Esophagus (tissue), 2 donors: ENCODE measurements around the gene TBC1D24. TPM values are rescaled to one million over a fixed set of nuclear protein-coding genes. Genes with fewer than 3 reads are reported as not detected.
"Not testable (repeated sequence)": the region's sequence is repeated elsewhere in the genome, so short reads cannot be mapped to it uniquely, and the experiment has no call there.

ENCODE experiments used
- H3K27ac ChIP-seq, 2 donors: one replicate each; pipeline ENCODE4 v1.5.1; 2013; ENCODE audit warnings: low read depth in 2 of 2, mild to moderate bottlenecking in 2 of 2, inconsistent platforms in 1 of 2, low read length in 1 of 2, moderate library complexity in 1 of 2
- H3K27me3 ChIP-seq, 2 donors: one replicate each; pipeline ENCODE4 v1.6.1; 2013; ENCODE audit warnings: low read length in 2 of 2, control low read depth in 1 of 2, mild to moderate bottlenecking in 1 of 2; ENCODE audit not compliant: insufficient read depth in 2 of 2, control insufficient read depth in 1 of 2
- H3K36me3 ChIP-seq, 2 donors: one replicate each; pipeline ENCODE4 v1.6.1; 2013; ENCODE audit warnings: low read length in 1 of 2; ENCODE audit not compliant: control insufficient read depth in 2 of 2, insufficient read depth in 2 of 2
- H3K4me1 ChIP-seq, 2 donors: one replicate each; pipeline ENCODE4 v1.6.1; 2013; ENCODE audit warnings: low read length in 1 of 2; ENCODE audit not compliant: control insufficient read depth in 2 of 2, insufficient read depth in 2 of 2
- H3K4me3 ChIP-seq, 2 donors: one replicate each; pipeline ENCODE4 v1.5.1; 2013; ENCODE audit warnings: low read length in 2 of 2, mild to moderate bottlenecking in 2 of 2, low read depth in 1 of 2, moderate library complexity in 1 of 2
- H3K9me3 ChIP-seq, 2 donors: one replicate each; pipeline ENCODE4 v1.6.1; 2013; ENCODE audit warnings: mild to moderate bottlenecking in 2 of 2, low read depth in 1 of 2, low read length in 1 of 2, moderate library complexity in 1 of 2; ENCODE audit not compliant: control insufficient read depth in 2 of 2, insufficient read depth in 1 of 2
- WGBS, 2 donors: extraction: QIAGEN DNeasy Blood & Tissue Kit; methylation state at CpG; one replicate each; pipeline ENCODE4 v1.1.7; 2013; 5-methylcytosine and 5-hydroxymethylcytosine counted together
- polyA plus RNA-seq, 2 donors: library from polyadenylated mRNA; stranded (reverse); fragments of 200-250 nt; gene quantifications; one replicate each; pipeline ENCODE4 v1.2.3, GENCODE V29; 2013
- donor health status: healthy with polysubstance abuse.
- donor health status: Bipolar disorder and iron deficiency.

Gene TBC1D24
- polyA plus RNA-seq, 2 donors: 1.3 to 2.8 TPM

DNA sequence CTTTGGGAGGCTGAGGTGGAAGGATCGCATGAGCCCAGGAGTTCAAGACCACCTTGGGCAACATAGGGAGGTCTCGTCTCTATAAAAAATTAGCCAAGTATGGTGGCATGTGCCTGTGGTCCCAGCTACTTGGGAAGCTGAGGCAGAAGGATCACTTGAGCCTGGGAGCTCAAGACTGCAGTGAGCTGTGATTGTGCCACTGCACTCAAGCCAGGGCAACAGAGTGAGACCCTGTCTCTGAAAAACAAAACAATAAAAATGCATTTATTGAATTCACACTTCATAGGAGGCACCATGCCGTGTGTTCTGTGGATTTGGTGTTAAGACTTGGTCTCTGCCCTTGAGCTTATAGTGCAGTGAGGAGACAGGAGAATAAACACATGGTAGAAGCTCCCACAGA lies 2.4 kb downstream of the TBC1D24 start:
- Histone ChIP-seq H3K27me3 (no peaks in the 10 kb centered on the region), H3K9me3 (no peaks in the 10 kb centered on the region), H3K4me1 (peaks cover 4 to 17% of the 10 kb centered on the region in 2 donors), H3K36me3 (no peaks in the 10 kb centered on the region), H3K4me3 (no peak overlapping the region), H3K27ac (no peak overlapping the region)
- WGBS, 2 donors: 89 to 97% methylated on average over 3 of the region's 3 CpGs

DNA sequence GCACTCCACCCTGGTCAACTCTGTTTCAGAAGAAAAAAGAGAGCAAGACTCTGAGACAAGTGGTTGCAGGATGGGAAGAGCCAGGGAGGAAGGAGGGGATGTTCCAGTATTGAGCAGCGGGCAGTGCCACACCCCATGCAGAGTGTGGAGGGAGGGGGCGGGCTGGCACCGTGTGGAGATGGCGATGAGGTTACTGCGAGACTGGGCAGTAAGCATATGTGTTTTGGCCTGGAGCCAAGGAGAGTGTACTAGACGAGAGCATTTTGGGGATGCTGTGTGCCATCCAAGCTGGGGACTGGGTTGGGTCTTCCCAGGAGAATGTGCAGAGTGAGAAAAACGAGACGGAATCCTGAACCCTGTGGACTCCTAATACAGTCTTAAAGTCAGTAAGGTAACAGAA lies 3.4 kb downstream of the TBC1D24 start:
- H3K4me3 ChIP-seq: no peak overlapping the region
- peaks cover 4 to 19% of the 10 kb centered on the region in 2 donors for H3K4me1 ChIP-seq
- 67 to 73% methylated on average over 8 of the region's 8 CpGs for WGBS, 2 donors
- no peaks in the 10 kb centered on the region for H3K27me3 ChIP-seq
- no peaks in the 10 kb centered on the region for H3K36me3 ChIP-seq
- no peaks in the 10 kb centered on the region for H3K9me3 ChIP-seq
- no peak overlapping the region for H3K27ac ChIP-seq

DNA sequence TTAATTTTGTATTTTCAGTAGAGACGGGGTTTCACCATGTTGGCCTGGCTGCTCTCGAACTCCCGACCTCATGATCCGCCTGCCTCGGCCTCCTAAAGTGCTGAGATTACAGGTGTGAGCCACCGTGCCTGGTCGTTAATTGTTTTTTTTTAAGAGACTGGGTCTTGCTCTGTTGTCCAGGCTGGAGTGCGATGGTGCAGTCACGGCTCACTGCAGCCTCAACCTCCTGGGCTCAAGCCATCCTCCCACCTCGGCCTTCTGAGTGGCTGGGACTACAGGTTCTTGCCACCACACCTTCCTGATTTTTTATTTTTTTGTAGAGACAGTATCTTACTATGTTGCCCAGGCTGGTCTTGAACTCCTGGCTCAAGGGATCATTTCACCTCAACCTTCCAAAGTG lies 5.1 kb downstream of the TBC1D24 start:
- 94% methylated on average over 10 of the region's 10 CpGs for WGBS, 2 donors
- peaks cover 4 to 12% of the 10 kb centered on the region in 2 donors for H3K4me1 ChIP-seq
- not testable (repeated sequence) for H3K9me3 ChIP-seq, H3K36me3 ChIP-seq, H3K27ac ChIP-seq, H3K4me3 ChIP-seq, H3K27me3 ChIP-seq

DNA sequence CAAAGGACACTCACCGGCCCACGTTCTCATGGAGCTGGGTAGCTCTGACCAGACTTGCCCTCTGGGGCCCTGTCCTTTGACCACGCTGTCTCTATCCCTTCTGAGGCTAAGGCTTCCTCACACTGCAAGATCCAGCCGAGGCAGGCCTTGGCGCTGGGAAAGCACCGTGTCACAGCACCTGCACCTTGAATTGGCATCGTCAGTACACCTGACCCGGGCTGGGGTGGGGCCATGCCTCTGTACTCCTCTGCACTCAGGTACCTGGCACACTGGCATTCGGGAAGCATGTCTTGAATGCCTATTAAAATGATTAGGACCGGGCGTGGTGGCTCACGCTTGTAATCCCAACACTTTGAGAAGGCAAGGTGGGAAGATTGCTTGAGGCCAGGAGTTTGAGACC lies 6.0 kb downstream of the TBC1D24 start:
- H3K9me3 ChIP-seq: no peaks in the 10 kb centered on the region
- H3K36me3 ChIP-seq: no peaks in the 10 kb centered on the region
- H3K27ac ChIP-seq: peak overlapping the region; percentile 4 to 11
- WGBS, 2 donors: 52 to 54% methylated on average over 12 of the region's 12 CpGs
- peaks cover 0 to 7% of the 10 kb centered on the region in 2 donors for H3K4me1 ChIP-seq
- H3K4me3 ChIP-seq: no peak overlapping the region
- H3K27me3 ChIP-seq: no peaks in the 10 kb centered on the region

DNA sequence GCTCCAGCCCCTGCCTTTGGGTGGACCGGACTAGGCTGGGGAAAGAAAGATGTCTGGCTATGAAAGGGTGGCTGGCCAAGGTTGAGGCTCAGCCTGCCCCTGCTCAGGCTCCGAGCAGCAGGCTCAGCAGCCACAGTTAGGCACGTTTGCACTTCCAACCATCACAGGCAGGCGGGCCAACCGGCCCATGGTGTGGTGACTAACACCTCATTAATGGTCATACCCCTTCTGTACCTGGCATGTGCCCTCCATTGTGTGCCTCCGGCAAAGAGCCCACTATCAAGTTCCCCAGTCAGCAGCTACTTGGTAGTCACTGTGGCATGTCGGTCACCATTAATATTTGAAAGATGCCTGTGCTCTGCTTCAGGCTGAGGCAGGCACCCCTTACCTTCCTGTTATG lies 6.7 kb downstream of the TBC1D24 start:
- Histone ChIP-seq H3K4me1 (peaks cover 0 to 6% of the 10 kb centered on the region in 2 donors), H3K4me3 (no peak overlapping the region), H3K27me3 (no peaks in the 10 kb centered on the region), H3K27ac (no peak overlapping the region), H3K9me3 (no peaks in the 10 kb centered on the region), H3K36me3 (no peaks in the 10 kb centered on the region)
- 69 to 72% methylated on average over 7 of the region's 7 CpGs for WGBS, 2 donors

DNA sequence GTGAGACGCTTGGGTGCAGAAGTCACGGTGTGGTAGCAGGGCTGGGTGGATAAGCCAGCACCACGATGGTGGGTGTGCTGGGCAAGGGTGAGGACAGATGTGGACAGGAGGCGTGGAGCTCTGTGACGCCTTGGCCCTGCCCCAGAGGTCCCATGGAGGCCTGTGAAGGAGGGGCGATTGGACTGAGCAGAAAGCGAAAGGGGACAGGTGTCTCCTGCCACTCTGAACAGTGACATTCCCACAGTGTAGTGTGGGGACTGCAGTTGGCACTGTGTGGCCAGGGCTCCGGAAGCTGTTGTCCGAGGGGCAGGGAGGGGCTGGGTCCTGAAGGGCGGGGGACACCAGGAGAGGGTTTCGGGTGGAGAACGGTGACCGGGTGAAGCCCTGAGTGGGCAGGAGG lies 7.3 kb downstream of the TBC1D24 start:
- Histone ChIP-seq H3K27ac (peak overlapping the region in 1 of 2 donors; percentile 29), H3K4me1 (peaks cover 0 to 8% of the 10 kb centered on the region in 2 donors)

DNA sequence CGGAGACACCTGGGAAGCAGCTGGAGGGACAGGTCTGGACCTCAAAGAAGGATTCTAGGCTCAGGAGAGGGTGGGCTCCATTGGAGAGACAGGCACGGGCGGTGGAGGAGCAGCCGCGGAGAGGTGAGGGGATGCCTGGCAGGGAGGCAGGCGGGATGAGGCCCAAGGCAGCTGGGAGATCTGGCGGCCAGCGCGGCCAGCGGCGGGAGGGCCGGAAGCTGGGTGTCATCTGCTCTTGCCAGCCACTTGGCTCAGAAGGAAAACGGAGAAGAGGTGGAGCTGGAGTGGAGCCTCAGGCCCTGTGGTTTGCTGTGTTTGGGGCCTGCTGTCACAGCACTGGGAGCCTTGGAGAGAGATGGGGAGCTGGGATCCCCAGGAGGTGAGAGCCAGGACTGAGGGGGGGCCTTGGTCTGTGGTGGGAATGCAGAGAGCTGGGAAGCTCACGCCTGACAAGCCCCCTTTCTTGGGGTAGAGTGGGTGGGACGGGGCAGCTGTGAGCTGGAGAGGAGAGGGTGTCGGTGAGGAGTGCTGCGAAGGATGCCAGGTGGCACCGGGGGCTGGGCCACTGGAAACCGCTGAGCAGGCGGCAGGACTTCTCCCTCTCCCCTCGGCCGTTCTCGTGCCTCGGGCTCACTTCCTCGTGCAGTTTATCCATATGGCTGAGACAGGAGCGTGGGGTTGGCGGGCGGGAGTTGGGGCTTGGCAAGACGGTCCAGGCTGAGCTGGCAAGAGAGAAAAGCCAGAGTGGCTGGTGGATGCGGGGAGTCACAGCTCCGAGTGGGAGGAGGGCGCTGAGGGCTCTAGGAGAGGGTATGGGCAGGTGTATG lies 8.0 kb downstream of the TBC1D24 start:
- H3K27me3 ChIP-seq: no peaks in the 10 kb centered on the region
- no peaks in the 10 kb centered on the region for H3K36me3 ChIP-seq
- WGBS, 2 donors: 55 to 59% methylated on average over 31 to 32 of the region's 32 CpGs
- peak overlapping the region in 1 of 2 donors; percentile 14 for H3K4me3 ChIP-seq
- H3K9me3 ChIP-seq: no peaks in the 10 kb centered on the region
- H3K4me1 ChIP-seq: peaks cover 0 to 8% of the 10 kb centered on the region in 2 donors
- H3K27ac ChIP-seq: peak overlapping the region; percentile 54 to 59

More for the DNA sequence above, 7.3 kb downstream of the TBC1D24 start:
- no peaks in the 10 kb centered on the region for H3K27me3 ChIP-seq
- H3K36me3 ChIP-seq: no peaks in the 10 kb centered on the region
- no peaks in the 10 kb centered on the region for H3K9me3 ChIP-seq
- no peak overlapping the region for H3K4me3 ChIP-seq
- WGBS, 2 donors: 76% methylated on average over 13 of the region's 13 CpGs

DNA sequence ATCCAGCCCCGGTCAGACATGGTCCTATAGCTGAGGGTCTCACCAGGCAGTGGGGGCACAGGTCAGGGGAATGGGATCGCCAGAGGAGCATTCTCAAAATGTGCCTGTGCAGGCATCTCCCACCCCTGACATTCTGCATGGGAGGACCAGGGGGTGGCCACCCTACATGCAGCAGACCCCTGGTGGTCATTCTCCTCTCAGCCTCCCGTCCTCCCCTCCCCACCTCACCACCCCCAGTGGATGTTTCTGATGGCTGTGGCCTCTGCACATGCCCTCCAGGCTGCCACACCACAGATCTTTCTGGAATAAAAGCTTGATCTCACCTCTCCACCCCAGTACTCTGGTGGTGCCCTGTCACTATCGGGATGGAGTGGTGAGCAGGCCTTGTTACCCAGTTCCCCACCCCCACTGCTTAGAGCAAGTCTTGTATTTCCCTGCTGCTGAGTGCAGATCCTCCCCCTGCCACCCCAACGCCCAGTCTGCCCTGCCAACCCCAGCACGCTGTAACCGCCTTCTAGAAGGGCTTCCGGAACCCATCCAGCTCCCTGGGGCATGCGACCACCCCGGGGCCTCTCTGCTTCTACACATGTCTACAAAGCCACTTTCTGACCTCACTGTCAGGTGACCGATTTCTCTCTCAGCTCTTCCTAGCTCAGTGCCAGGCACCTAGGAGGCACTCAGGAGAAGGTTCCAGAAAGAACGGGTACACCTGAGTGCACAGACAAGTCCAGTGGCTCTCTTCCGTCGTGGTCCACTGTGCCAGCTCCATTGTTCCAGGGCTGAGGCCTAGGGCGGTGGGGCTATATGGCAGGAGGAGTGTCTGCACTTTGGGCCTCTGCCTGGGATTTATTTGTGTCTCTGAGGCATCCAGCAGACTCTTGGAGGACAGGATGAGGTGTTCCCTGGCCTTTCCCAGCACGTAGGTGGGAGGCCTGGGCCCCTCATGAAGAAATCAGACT lies 9.3 kb downstream of the TBC1D24 start:
- no peak overlapping the region for H3K27ac ChIP-seq
- no peaks in the 10 kb centered on the region for H3K9me3 ChIP-seq
- WGBS, 2 donors: 84 to 88% methylated on average over 16 of the region's 16 CpGs
- no peaks in the 10 kb centered on the region for H3K27me3 ChIP-seq
- H3K4me3 ChIP-seq: no peak overlapping the region
- H3K4me1 ChIP-seq: peaks cover 0 to 8% of the 10 kb centered on the region in 2 donors
- no peaks in the 10 kb centered on the region for H3K36me3 ChIP-seq

DNA sequence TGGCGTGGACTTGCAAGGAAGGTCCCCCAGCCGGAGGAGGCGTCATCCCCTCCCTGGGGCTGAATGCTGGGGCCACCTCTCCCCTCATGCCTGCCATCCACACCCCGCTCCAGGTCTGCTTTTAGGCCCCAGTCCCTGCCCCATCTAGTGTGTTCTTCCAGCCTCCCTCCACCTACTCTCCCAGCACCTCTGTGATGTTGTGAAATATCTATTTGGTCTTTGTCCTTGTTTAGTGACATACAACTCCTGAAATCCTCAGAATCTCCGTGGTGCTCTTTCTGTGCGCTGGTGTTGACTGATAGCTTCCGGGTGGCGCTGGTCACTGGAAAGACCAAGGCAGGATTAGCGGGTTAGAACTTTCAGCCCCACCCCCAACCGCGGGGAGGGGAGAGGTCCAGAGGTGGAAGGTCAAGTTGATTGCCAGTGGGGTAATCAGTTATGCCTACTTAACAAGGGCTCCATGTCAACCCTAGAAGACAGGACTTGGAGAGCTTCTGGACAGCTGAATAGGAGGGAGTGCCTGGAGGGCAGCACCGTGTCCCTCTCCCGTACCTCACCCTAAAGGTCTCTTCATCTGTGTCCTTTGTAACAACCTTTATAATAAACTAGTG lies 10.1 kb downstream of the TBC1D24 start:
- WGBS, 2 donors: 84 to 85% methylated on average over 13 of the region's 13 CpGs
- H3K36me3 ChIP-seq: no peaks in the 10 kb centered on the region
- H3K4me1 ChIP-seq: peaks cover 0 to 8% of the 10 kb centered on the region in 2 donors
- H3K27ac ChIP-seq: no peak overlapping the region
- H3K9me3 ChIP-seq: no peaks in the 10 kb centered on the region
- no peak overlapping the region for H3K4me3 ChIP-seq
- H3K27me3 ChIP-seq: no peaks in the 10 kb centered on the region
